A673 (cell line): Measurements from ENCODE around the gene SHOX.

Experiments
- EZH2 ChIP-seq: fragments of 200-600 bp; sonication (generic); IDR thresholded peaks from 2 replicates; pipeline ENCODE4 v1.6.1; 2017; ENCODE audit warnings: borderline replicate concordance, low read depth, mild to moderate bottlenecking, mixed read lengths, antibody characterized with exemption, low read length; ENCODE audit not compliant: poor library complexity, severe bottlenecking
- TF ChIP-seq, protein P1 (sequence below): fragments of 300-800, 200-600 bp; sonication (generic); conservative IDR thresholded peaks from 2 replicates; pipeline ENCODE4 v1.5.1; 2017; ENCODE audit warnings: low read depth, mild to moderate bottlenecking, antibody characterized with exemption, low read length, moderate library complexity, mixed read lengths

DNA sequence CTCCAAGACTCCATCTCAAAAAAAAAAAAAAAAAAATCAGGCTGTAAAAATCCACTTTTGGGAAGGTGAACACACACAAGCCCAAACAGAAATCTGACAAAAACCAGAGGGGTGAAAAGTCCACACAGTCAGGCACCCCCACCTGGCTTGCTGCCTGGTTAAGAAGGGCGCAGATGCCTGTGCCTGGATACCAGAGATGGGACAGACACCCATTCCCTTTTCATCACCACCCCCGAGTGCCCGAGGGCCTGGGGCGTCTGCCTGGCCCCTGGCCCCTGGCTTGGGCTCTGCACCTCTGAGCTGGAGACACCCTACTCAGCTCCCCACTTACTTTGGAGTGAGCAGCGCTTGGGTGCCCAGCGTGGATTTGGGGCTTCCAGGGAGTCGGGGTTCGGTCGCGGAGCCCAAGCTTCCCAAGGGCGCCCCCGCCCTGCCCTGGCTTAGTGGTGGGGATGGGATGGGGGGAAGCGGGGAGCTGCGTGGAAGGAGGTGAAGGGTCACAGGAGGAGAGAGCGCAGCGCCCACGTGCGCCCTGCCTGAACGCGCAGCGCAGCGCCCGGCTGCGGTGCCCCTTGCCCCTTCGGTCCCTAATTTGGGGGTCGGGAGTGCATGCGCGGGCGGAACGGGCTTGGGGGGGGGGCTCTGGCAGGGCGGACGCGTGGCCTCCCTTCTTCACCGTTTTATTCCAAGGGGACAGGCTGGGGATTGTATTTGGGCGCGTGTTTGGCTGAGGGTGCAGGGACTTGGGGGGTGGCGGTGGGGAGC, 11.3 kb downstream of the SHOX start:
- no peak for TF ChIP-seq EZH2
- TF ChIP-seq, protein P1, sequence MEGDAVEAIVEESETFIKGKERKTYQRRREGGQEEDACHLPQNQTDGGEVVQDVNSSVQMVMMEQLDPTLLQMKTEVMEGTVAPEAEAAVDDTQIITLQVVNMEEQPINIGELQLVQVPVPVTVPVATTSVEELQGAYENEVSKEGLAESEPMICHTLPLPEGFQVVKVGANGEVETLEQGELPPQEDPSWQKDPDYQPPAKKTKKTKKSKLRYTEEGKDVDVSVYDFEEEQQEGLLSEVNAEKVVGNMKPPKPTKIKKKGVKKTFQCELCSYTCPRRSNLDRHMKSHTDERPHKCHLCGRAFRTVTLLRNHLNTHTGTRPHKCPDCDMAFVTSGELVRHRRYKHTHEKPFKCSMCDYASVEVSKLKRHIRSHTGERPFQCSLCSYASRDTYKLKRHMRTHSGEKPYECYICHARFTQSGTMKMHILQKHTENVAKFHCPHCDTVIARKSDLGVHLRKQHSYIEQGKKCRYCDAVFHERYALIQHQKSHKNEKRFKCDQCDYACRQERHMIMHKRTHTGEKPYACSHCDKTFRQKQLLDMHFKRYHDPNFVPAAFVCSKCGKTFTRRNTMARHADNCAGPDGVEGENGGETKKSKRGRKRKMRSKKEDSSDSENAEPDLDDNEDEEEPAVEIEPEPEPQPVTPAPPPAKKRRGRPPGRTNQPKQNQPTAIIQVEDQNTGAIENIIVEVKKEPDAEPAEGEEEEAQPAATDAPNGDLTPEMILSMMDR: no peak
